ENCODE data around the gene LETMD1.

The LETMD1 gene

GRCh38 chr12:51047655-51048540, at the start of gene LETMD1:
TSS of gene LETMD1 (plus strand) at chr12:51048327. CDS start at chr12:51048357, 30 bp downstream.
- Histone ChIP-seq H3K36me3 (ENCODE audit: control insufficient read depth in 1 of 2, insufficient read depth in 2 of 2, low read length in 2 of 2) (peaks cover 6 to 8% of the 10 kb centered on the region in 2 donors), H3K27me3 (ENCODE audit: low read depth, low read length) (no peaks in the 10 kb centered on the region), H3K9me3 (ENCODE audit: control insufficient read depth in 1 of 2, low read length in 2 of 2) (no peaks in the 10 kb centered on the region), H3K4me1 (ENCODE audit: control insufficient read depth in 1 of 2, insufficient read depth in 2 of 2, low read length in 2 of 2) (peaks cover 11 to 28% of the 10 kb centered on the region in 2 donors), H3K4me3 (ENCODE audit: low read depth in 1 of 2, low read length in 2 of 2) (peak within 1 kb of the TSS; percentile 74 to 88), H3K27ac (ENCODE audit: low read length) (peak within 1 kb of the TSS; percentile 95)

- peaks cover 35 to 43% of the 10 kb centered on the region in 2 donors for H3K36me3 ChIP-seq (ENCODE audit: control insufficient read depth in 1 of 2, insufficient read depth in 2 of 2, low read length in 2 of 2)
- no peak overlapping the region for H3K27ac ChIP-seq (ENCODE audit: low read length)
- no peaks in the 10 kb centered on the region for H3K4me1 ChIP-seq (ENCODE audit: control insufficient read depth in 1 of 2, insufficient read depth in 2 of 2, low read length in 2 of 2)
Observed at GRCh38 chr12:50999093-50999492, 49.0 kb upstream of the LETMD1 start.

GRCh38 chr12:51000245-51000644, 47.9 kb upstream of the LETMD1 start:
- Histone ChIP-seq H3K27ac (ENCODE audit: low read length) (no peak overlapping the region), H3K4me3 (ENCODE audit: low read depth in 1 of 2, low read length in 2 of 2) (no peak overlapping the region), H3K36me3 (ENCODE audit: control insufficient read depth in 1 of 2, insufficient read depth in 2 of 2, low read length in 2 of 2) (peaks cover 36 to 44% of the 10 kb centered on the region in 2 donors), H3K27me3 (ENCODE audit: low read depth, low read length) (no peaks in the 10 kb centered on the region), H3K4me1 (ENCODE audit: control insufficient read depth in 1 of 2, insufficient read depth in 2 of 2, low read length in 2 of 2) (no peaks in the 10 kb centered on the region), H3K9me3 (ENCODE audit: control insufficient read depth in 1 of 2, low read length in 2 of 2) (no peaks in the 10 kb centered on the region)

More at GRCh38 chr12:50999093-50999492, 49.0 kb upstream of the LETMD1 start:
- Histone ChIP-seq H3K27me3 (ENCODE audit: low read depth, low read length) (no peaks in the 10 kb centered on the region), H3K9me3 (ENCODE audit: control insufficient read depth in 1 of 2, low read length in 2 of 2) (no peaks in the 10 kb centered on the region), H3K4me3 (ENCODE audit: low read depth in 1 of 2, low read length in 2 of 2) (no peak overlapping the region)

- H3K36me3 ChIP-seq (ENCODE audit: control insufficient read depth in 1 of 2, insufficient read depth in 2 of 2, low read length in 2 of 2) = peaks cover 27 to 41% of the 10 kb centered on the region in 2 donors
- no peak overlapping the region for H3K4me3 ChIP-seq (ENCODE audit: low read depth in 1 of 2, low read length in 2 of 2)
- H3K9me3 ChIP-seq (ENCODE audit: control insufficient read depth in 1 of 2, low read length in 2 of 2) = no peaks in the 10 kb centered on the region
- H3K27ac ChIP-seq (ENCODE audit: low read length) = no peak overlapping the region
- no peaks in the 10 kb centered on the region for H3K27me3 ChIP-seq (ENCODE audit: low read depth, low read length)
- no peaks in the 10 kb centered on the region for H3K4me1 ChIP-seq (ENCODE audit: control insufficient read depth in 1 of 2, insufficient read depth in 2 of 2, low read length in 2 of 2)
Observed at GRCh38 chr12:51001799-51002198, 46.3 kb upstream of the LETMD1 start.

- no peaks in the 10 kb centered on the region for H3K9me3 ChIP-seq (ENCODE audit: control insufficient read depth in 1 of 2, low read length in 2 of 2)
- no peaks in the 10 kb centered on the region for H3K4me1 ChIP-seq (ENCODE audit: control insufficient read depth in 1 of 2, insufficient read depth in 2 of 2, low read length in 2 of 2)
- no peak overlapping the region for H3K27ac ChIP-seq (ENCODE audit: low read length)
- H3K27me3 ChIP-seq (ENCODE audit: low read depth, low read length) = no peaks in the 10 kb centered on the region
- H3K4me3 ChIP-seq (ENCODE audit: low read depth in 1 of 2, low read length in 2 of 2) = no peak overlapping the region
- H3K36me3 ChIP-seq (ENCODE audit: control insufficient read depth in 1 of 2, insufficient read depth in 2 of 2, low read length in 2 of 2) = peaks cover 23 to 34% of the 10 kb centered on the region in 2 donors
Observed at GRCh38 chr12:51004504-51004903, 43.6 kb upstream of the LETMD1 start.

GRCh38 chr12:51005030-51005429, 43.1 kb upstream of the LETMD1 start:
- Histone ChIP-seq H3K27ac (ENCODE audit: low read length) (no peak overlapping the region), H3K36me3 (ENCODE audit: control insufficient read depth in 1 of 2, insufficient read depth in 2 of 2, low read length in 2 of 2) (peaks cover 21 to 34% of the 10 kb centered on the region in 2 donors), H3K9me3 (ENCODE audit: control insufficient read depth in 1 of 2, low read length in 2 of 2) (no peaks in the 10 kb centered on the region), H3K4me1 (ENCODE audit: control insufficient read depth in 1 of 2, insufficient read depth in 2 of 2, low read length in 2 of 2) (no peaks in the 10 kb centered on the region), H3K27me3 (ENCODE audit: low read depth, low read length) (no peaks in the 10 kb centered on the region), H3K4me3 (ENCODE audit: low read depth in 1 of 2, low read length in 2 of 2) (no peak overlapping the region)

GRCh38 chr12:51005671-51006070, 42.5 kb upstream of the LETMD1 start:
- H3K36me3 ChIP-seq (ENCODE audit: control insufficient read depth in 1 of 2, insufficient read depth in 2 of 2, low read length in 2 of 2) = peaks cover 15 to 34% of the 10 kb centered on the region in 2 donors
- peak overlapping the region; percentile 19 for H3K27ac ChIP-seq (ENCODE audit: low read length)
- H3K9me3 ChIP-seq (ENCODE audit: control insufficient read depth in 1 of 2, low read length in 2 of 2) = no peaks in the 10 kb centered on the region
- no peaks in the 10 kb centered on the region for H3K27me3 ChIP-seq (ENCODE audit: low read depth, low read length)
- H3K4me3 ChIP-seq (ENCODE audit: low read depth in 1 of 2, low read length in 2 of 2) = no peak overlapping the region
- no peaks in the 10 kb centered on the region for H3K4me1 ChIP-seq (ENCODE audit: control insufficient read depth in 1 of 2, insufficient read depth in 2 of 2, low read length in 2 of 2)

- Histone ChIP-seq H3K4me3 (ENCODE audit: low read depth in 1 of 2, low read length in 2 of 2) (peak overlapping the region in 1 of 2 donors; percentile 21), H3K4me1 (ENCODE audit: control insufficient read depth in 1 of 2, insufficient read depth in 2 of 2, low read length in 2 of 2) (peaks cover 0 to 5% of the 10 kb centered on the region in 2 donors), H3K36me3 (ENCODE audit: control insufficient read depth in 1 of 2, insufficient read depth in 2 of 2, low read length in 2 of 2) (peaks cover 15 to 25% of the 10 kb centered on the region in 2 donors), H3K27me3 (ENCODE audit: low read depth, low read length) (no peaks in the 10 kb centered on the region), H3K27ac (ENCODE audit: low read length) (peak overlapping the region; percentile 33), H3K9me3 (ENCODE audit: control insufficient read depth in 1 of 2, low read length in 2 of 2) (no peaks in the 10 kb centered on the region)
Observed at GRCh38 chr12:51008329-51009055, 39.6 kb upstream of the LETMD1 start.

- peaks cover 15 to 25% of the 10 kb centered on the region in 2 donors for H3K36me3 ChIP-seq (ENCODE audit: control insufficient read depth in 1 of 2, insufficient read depth in 2 of 2, low read length in 2 of 2)
- H3K9me3 ChIP-seq (ENCODE audit: control insufficient read depth in 1 of 2, low read length in 2 of 2) = no peaks in the 10 kb centered on the region
- peak overlapping the region in 1 of 2 donors; percentile 21 for H3K4me3 ChIP-seq (ENCODE audit: low read depth in 1 of 2, low read length in 2 of 2)
- H3K27ac ChIP-seq (ENCODE audit: low read length) = peak overlapping the region; percentile 33
- H3K4me1 ChIP-seq (ENCODE audit: control insufficient read depth in 1 of 2, insufficient read depth in 2 of 2, low read length in 2 of 2) = peaks cover 0 to 5% of the 10 kb centered on the region in 2 donors
- H3K27me3 ChIP-seq (ENCODE audit: low read depth, low read length) = no peaks in the 10 kb centered on the region
Observed at GRCh38 chr12:51009056-51009440, 39.1 kb upstream of the LETMD1 start.

- H3K4me3 ChIP-seq (ENCODE audit: low read depth in 1 of 2, low read length in 2 of 2) = no peak overlapping the region
- H3K27ac ChIP-seq (ENCODE audit: low read length) = no peak overlapping the region
- H3K4me1 ChIP-seq (ENCODE audit: control insufficient read depth in 1 of 2, insufficient read depth in 2 of 2, low read length in 2 of 2) = peaks cover 0 to 5% of the 10 kb centered on the region in 2 donors
- H3K27me3 ChIP-seq (ENCODE audit: low read depth, low read length) = no peaks in the 10 kb centered on the region
- no peaks in the 10 kb centered on the region for H3K9me3 ChIP-seq (ENCODE audit: control insufficient read depth in 1 of 2, low read length in 2 of 2)
- H3K36me3 ChIP-seq (ENCODE audit: control insufficient read depth in 1 of 2, insufficient read depth in 2 of 2, low read length in 2 of 2) = peaks cover 0 to 4% of the 10 kb centered on the region in 2 donors
Observed at GRCh38 chr12:51011955-51012354, 36.2 kb upstream of the LETMD1 start.

GRCh38 chr12:51012570-51013236, 35.4 kb upstream of the LETMD1 start:
- no peaks in the 10 kb centered on the region for H3K9me3 ChIP-seq (ENCODE audit: control insufficient read depth in 1 of 2, low read length in 2 of 2)
- peaks cover 0 to 4% of the 10 kb centered on the region in 2 donors for H3K36me3 ChIP-seq (ENCODE audit: control insufficient read depth in 1 of 2, insufficient read depth in 2 of 2, low read length in 2 of 2)
- H3K27ac ChIP-seq (ENCODE audit: low read length) = no peak overlapping the region
- peaks cover 0 to 5% of the 10 kb centered on the region in 2 donors for H3K4me1 ChIP-seq (ENCODE audit: control insufficient read depth in 1 of 2, insufficient read depth in 2 of 2, low read length in 2 of 2)
- H3K27me3 ChIP-seq (ENCODE audit: low read depth, low read length) = no peaks in the 10 kb centered on the region
- no peak overlapping the region for H3K4me3 ChIP-seq (ENCODE audit: low read depth in 1 of 2, low read length in 2 of 2)
